GM21447 (cell line): ENCODE measurements around the gene R3HDM2.

Experiments used
- ATAC-seq: cut with Tn5 transposase; IDR thresholded peaks from one replicate; pipeline ENCODE4 v1.9.1; 2021; ENCODE audit not compliant: unreplicated experiment

The R3HDM2 gene

GRCh38 chr12:57220770-57221168 is 210.1 kb downstream of the R3HDM2 start:
- no peak for ATAC-seq

DNA sequence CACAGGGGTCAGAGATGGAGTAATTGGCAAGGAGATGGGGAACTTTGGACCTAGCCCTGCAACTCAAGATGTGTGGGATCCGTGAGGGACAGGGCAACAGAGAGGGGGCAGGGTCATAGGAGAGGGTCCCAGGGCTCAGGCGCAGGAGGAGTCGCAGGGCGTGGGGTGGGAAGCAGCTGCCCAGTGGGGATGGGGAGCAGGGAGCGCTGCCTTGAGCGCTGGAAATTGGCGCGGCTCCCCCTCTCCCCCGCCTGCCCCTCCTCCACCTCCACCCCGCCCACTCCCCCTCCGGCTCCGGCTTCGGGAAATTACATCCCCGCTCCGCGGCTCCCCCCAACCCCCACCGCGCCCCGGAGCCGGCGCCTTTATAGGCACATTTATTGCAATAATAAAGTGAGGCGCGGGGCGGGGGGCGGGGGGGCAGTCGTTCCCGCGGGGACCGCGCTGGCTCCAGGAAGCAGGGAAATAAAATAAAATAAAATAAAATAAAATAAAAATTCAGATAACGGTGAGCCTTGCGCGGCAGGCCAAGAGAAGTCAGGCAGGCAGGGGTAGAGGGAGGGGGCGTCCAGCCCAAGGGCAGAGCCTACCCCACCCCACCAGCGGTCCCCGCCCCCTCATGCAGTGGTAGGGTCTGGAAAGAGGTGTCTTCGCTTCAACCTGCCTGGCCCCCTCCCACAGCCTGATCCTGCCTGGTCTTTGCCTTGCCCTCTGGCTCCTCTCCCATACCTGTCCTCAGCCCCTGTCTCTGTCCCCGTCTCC is 210.7 kb downstream of the R3HDM2 start:
- ATAC-seq = no peak

- ATAC-seq = no peak
These were observed 211.4 kb downstream of the R3HDM2 start for GRCh38 chr12:57219205-57219992.

DNA sequence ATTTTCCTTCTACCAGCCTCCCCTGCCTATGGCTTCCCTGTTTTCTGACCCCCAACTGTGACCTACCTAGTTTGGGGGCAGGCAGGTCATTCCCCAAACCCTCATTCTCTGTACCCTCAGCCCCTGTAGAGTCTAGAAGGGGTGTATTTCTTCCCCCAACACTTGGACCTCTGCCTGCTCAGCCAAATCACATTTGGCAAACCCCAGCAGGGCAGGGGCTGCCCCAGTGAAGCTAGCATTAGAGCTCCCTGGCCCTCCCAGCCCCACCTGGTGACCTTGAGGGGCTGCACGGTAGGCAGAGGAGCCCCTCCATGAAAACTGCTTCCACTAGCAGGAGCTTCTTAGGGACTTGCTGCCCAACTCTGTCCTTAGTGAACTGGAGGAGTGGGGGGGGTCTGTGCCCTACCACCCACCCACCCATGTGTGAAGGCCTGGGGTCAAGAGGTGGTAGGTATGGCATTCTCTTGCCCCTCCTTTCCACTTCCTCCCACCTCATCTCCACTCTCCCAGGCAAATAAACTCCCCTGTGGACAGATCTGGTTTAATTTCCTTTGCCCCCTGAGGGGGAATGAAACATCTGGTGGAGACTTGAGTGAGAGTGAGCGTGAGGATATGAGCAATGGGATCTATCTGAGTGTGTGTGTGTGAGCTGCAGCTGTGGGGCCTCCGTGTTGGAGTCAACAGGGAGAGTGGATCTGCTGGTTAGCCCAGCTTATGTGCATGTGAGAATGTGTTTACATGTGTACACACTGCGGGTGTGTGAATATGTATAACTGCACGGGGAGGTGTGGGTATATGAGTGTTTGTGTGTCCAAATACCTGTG is 212.6 kb downstream of the R3HDM2 start:
- ATAC-seq = no peak

DNA sequence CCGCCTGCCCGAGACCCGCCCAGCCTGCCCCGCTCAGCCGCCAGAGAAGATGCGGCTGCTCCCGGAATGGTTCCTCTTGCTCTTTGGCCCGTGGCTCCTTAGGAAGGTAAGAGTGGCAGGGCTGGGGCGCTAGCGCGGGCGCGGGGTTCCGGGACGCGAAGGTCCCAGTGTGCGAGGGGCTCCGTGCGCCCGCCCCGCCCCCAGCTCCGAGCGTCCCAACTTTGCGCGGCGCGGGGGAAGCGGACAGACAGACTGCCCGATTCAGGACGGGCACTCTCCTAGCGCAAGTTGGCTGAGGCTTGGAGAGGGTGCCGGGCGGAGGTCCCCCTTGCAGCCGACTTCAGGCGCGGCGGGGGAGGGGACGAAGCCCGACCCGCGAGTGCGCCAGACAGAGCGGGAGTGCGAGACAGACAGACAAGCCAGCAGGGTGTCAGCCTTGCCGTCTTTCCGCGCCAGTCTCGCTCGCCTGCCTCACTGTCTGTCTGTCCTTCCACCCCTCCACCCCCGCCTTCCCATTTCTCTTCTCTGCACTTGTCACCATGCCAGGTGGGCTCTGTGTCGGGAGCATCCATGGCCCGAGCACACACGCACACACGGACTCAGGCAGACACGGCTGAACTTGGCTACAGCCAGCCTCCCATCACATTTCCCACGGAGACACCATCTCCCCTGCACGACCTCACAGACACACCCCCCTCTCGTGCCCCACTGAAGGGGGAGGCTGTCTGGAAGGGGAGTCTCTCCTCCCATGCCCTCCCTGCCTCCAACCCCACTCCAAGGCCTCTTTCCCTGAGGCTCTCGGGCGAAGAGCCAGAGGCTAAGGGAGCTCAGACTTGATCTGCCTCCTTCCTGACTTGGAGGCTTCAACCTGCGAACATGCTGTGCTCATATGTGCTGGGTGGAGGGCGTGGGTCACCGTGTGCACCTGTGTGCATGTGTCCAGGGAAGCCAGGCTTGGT is 213.6 kb downstream of the R3HDM2 start:
- ATAC-seq = no peak

DNA sequence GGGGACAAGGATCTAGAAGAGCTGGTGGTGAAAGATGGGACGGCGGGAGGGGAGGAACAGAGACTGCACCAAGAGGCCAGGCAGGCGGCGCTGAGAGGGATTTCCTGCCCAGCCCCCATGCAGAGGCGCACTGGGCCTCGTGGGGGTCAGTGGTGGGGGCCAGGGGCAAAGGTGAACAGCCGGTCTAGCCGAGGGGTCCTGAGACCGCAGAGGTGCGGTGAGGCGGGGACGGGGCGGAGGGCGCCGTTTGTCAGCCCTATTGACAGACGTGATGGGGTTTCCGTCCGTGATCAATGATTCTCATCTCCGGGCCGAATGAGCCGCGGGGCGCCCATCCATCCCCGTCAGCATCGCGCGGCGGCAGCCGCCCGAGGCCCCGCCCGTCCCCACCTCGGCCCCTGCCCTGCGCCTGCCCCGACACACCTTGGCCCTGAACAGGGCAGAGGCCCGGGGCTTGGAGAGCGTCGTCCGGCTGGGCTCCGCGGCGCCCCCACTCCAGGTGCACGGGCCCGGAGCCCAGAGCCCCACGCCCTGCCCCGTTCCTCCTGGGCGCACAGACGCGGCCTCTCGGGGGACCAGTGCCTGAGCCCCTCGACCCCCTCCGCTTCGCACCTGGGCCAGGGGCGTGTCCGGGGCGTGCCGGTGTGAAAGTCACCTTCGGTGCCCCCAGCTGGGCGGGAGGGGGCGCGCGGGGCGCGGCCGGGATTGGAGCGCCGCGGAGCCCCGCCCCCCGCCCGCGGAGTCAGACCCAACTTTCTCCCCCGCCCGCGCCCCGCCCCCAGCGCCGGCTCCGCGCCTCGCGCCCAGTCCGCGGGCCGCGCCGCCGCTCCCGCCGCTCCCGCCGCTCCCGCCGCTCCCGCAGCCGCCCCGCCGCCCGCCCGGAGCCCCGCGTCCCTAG is 214.6 kb downstream of the R3HDM2 start, which contains the start of gene NXPH4:
NXPH4 (plus strand) TSS at position 781 of the 898 bp plus-strand sequence. CDS start 176 bp downstream, outside the sequence.
- ATAC-seq = no peak

DNA sequence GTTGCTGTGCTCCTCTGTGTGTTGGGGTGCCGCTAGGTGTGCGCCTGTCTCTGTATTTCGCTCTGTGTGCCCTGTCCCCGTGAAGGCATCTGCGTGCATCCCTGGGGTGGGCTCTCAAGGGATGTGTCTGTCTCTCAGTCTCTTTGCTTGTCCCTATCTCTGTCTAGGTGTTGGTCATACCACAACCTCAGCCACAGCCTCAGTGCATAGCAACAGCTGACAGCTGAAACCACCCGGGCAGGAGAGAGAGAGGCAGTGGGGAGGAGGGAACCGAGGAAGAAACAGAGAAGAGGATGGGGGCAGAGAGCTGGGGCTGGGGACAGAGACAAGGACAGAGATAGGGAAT is 215.2 kb downstream of the R3HDM2 start:
- ATAC-seq = no peak

DNA sequence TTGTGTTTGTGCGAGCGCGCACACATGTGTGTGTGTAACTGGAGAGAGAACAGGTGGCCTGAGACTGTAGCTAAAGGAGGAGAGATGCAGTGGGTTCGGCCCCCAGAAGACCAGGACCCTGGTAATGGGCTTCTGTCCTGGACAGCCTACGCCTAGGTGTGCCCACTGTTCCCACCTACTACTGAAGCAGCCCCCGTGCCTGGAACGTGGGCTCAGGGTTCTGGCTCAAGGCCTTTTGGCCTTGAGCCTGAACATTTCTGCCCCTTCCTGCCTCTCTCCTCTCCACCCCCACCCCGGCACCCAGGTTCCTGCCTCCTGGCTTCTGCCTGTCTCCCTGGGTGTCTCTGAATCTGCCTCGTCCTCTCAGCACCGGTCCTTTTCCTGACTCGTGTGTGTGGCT is 215.8 kb downstream of the R3HDM2 start:
- no peak for ATAC-seq

DNA sequence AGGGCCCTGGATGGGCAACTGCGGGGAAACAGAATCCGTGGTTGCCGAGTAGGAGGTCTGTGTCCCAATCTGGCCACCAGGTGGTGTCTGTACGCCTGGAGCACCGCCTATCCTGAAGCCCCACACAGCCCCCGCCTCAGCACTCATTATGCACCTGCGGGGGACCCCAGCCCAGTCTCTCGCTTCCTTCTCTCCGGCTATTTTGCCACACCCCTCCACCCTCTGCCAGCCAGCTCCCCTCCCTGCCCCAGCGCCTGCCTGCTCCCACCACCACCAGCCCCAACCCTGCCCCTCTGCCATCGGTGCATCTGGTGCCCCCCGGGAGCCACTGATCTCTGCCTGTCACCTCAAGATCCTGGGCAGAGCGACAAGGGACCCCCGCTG is 216.5 kb downstream of the R3HDM2 start:
- ATAC-seq = no peak

DNA sequence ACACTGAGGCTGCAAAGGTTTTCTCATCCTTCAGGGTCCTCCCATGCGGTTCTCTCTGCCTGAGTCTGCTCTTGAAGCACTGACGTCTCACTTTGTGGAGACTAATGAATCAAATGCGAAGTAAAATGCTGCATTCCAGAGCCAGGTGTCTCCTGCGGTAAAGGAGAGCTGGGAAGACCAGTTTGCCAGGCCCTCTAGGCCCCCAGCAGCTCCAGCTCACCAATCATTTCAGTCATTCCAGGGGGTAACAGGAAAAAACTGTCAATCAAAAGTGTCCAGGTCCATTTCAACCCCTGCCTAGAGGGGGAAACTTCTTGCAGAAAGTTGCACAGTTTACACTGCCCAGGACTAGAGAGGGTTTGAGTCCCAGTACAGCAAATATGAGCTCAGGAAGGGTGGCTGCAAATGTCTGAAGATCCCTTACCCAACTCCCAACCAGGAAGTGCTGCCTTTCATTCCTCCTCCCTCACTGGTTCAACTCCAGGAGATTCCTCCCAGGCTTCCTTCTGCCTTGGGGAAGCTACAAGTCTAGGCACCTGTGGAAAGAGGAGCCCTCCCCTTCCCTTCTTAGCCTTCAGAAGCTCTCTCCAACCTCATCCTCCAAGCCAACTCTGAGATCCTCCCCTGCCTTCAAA is 217.0 kb downstream of the R3HDM2 start:
- ATAC-seq = no peak

GRCh38 chr12:57213058-57213715 is 217.7 kb downstream of the R3HDM2 start:
- ATAC-seq = no peak

GRCh38 chr12:57212701-57213057 is 218.2 kb downstream of the R3HDM2 start:
- no peak for ATAC-seq

DNA sequence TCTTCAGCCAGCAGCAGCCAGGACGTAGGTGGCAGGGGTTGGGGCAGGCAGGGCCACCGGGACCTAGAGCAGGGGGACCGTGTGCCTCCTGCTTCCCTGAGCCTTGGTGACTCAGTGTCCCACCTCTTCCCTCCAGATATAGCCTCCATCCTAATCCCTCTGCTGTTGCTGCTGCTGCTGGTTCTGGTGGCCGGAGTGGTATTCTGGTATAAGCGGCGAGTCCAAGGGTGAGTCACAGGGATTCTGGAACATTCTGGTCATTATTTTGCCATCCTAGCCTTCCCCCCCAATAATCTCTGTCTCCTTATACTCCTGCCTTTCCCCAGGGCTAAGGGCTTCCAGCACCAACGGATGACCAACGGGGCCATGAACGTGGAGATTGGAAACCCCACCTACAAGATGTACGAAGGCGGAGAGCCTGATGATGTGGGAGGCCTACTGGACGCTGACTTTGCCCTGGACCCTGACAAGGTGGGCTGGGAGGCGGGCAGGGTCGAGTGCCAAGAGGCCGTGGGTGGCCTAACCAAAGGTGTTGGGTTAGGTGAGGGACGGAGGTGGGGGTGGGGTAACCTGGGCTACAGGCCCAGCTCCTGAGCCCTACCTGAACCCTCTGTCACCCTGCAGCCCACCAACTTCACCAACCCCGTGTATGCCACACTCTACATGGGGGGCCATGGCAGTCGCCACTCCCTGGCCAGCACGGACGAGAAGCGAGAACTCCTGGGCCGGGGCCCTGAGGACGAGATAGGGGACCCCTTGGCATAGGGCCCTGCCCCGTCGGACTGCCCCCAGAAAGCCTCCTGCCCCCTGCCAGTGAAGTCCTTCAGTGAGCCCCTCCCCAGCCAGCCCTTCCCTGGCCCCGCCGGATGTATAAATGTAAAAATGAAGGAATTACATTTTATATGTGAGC is 218.8 kb downstream of the R3HDM2 start:
- ATAC-seq = no peak

- no peak for ATAC-seq
These were observed 219.7 kb downstream of the R3HDM2 start for GRCh38 chr12:57210926-57211692.

DNA sequence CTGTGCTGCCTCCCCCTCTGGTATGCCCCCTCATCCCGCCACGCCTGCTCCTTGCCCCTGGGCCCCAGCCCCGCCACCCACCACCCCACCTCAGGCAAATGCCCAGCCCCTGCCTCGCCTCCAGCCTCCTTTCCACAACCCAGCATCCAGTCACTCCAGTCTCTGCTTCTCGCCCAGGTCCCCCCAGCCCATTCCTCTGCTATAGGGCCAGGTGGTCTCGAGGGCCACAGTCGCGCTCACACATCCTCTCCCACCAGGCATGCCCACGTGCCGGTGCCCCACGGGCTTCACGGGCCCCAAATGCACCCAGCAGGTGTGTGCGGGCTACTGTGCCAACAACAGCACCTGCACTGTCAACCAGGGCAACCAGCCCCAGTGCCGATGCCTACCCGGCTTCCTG is 220.4 kb downstream of the R3HDM2 start:
- no peak for ATAC-seq

DNA sequence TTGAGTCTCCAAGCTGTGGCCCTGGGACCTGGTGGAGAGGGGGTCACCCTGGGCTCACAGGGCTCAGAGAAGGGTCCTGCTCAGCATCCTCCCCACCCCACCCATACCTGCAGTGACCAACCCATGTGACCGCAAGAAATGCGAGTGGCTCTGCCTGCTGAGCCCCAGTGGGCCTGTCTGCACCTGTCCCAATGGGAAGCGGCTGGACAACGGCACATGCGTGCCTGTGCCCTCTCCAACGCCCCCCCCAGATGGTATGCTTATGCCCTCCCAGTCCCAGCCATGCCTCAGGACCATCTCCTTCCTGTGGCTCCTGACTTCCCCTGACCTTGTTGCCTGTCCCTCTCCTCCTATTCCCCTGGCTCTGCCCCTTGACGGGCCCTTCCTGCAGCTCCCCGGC is 220.9 kb downstream of the R3HDM2 start:
- no peak for ATAC-seq
